CD14-positive monocyte (primary cell): Measurements from ENCODE around the gene SERPINA1. TPM values are rescaled to one million over a fixed set of nuclear protein-coding genes. Genes with fewer than 3 reads are reported as not detected.
"Not testable (repeated sequence)": the region's sequence is repeated elsewhere in the genome, so short reads cannot be mapped to it uniquely, and the experiment has no call there.

Experiments used
- DNase-seq, 3 donors: peaks; one replicate each; pipeline ENCODE4 v3.0.0-alpha.2; 2011 to 2022
- H2AFZ ChIP-seq: 2 replicates; pipeline ENCODE4 v1.6.0; 2012; ENCODE audit warnings: mild to moderate bottlenecking, low read depth, low read length, inconsistent platforms; ENCODE audit not compliant: insufficient read depth, poor library complexity, severe bottlenecking
- H3K27ac ChIP-seq, 2 donors: 1 replicate in 1 of 2; 2 replicates in 1 of 2; pipeline ENCODE4 v1.5.1; 2012 to 2013; ENCODE audit warnings: low read length in 2 of 2, control low read depth in 1 of 2, inconsistent platforms in 1 of 2, low read depth in 1 of 2, mild to moderate bottlenecking in 1 of 2
- H3K27me3 ChIP-seq, 2 donors: one replicate each; pipeline versions ENCODE4 v1.6.0 to v1.6.1; 2011 to 2013; ENCODE audit warnings: low read length in 2 of 2; ENCODE audit not compliant: control insufficient read depth in 2 of 2, insufficient read depth in 2 of 2
- H3K36me3 ChIP-seq, 2 donors: replicated peaks in 1 of 2; 1 replicate in 1 of 2; 2 replicates in 1 of 2; pipeline versions ENCODE4 v1.5.1 to v1.6.1; 2012 to 2013; ENCODE audit warnings: low read length in 2 of 2, control low read depth in 1 of 2, inconsistent platforms in 1 of 2, mild to moderate bottlenecking in 1 of 2; ENCODE audit not compliant: insufficient read depth in 2 of 2, control insufficient read depth in 1 of 2
- H3K4me1 ChIP-seq, 2 donors: 1 replicate in 1 of 2; 2 replicates in 1 of 2; pipeline versions ENCODE4 v1.5.1 to v1.6.1; 2012 to 2013; ENCODE audit warnings: low read length in 2 of 2, control low read depth in 1 of 2, inconsistent platforms in 1 of 2, mild to moderate bottlenecking in 1 of 2, moderate library complexity in 1 of 2; ENCODE audit not compliant: insufficient read depth in 2 of 2, control insufficient read depth in 1 of 2
- H3K4me2 ChIP-seq: replicated peaks from 2 replicates; pipeline ENCODE3; 2012; ENCODE audit warnings: low read length, moderate library complexity, mild to moderate bottlenecking; ENCODE audit not compliant: poor library complexity, severe bottlenecking; ENCODE audit errors: extremely low read depth
- H3K4me3 ChIP-seq, 3 experiments: fragments of 200-600 bp in 1 of 3; sonication (generic) in 1 of 3; replicated peaks in 1 of 3; 1 replicate in 2 of 3; 2 replicates in 1 of 3; pipeline ENCODE4 v1.5.1; 2011 to 2013; ENCODE audit warnings: low read length in 3 of 3, mild to moderate bottlenecking in 3 of 3, control low read depth in 2 of 3, low read depth in 2 of 3, inconsistent platforms in 1 of 3, moderate library complexity in 1 of 3
- H3K79me2 ChIP-seq: 2 replicates; pipeline ENCODE4 v1.6.0; 2012; ENCODE audit warnings: mild to moderate bottlenecking, control low read depth, inconsistent platforms, low read length, moderate library complexity; ENCODE audit not compliant: insufficient read depth
- H3K9ac ChIP-seq: 2 replicates; pipeline ENCODE4 v1.6.0; 2017; ENCODE audit warnings: low read length, mild to moderate bottlenecking; ENCODE audit not compliant: insufficient read depth, poor library complexity, severe bottlenecking
- H3K9me3 ChIP-seq, 2 donors: replicated peaks in 1 of 2; 1 replicate in 1 of 2; 2 replicates in 1 of 2; pipeline versions ENCODE4 v1.5.1 to v1.6.1; 2012 to 2013; ENCODE audit warnings: low read length in 2 of 2, control low read depth in 1 of 2; ENCODE audit not compliant: control insufficient read depth in 1 of 2, insufficient read depth in 1 of 2
- H4K20me1 ChIP-seq: 2 replicates; pipeline ENCODE4 v1.6.0; 2012; ENCODE audit warnings: mild to moderate bottlenecking, low read length, control low read depth, moderate library complexity; ENCODE audit not compliant: insufficient read depth
- H3K27ac Mint-ChIP-seq, 7 donors: one replicate each; pipeline ENCODE4 v1.8.0; 2020; ENCODE audit warnings: mild to moderate bottlenecking in 7 of 7, mixed read lengths in 7 of 7, moderate library complexity in 6 of 7, inconsistent platforms in 2 of 7
- H3K27me3 Mint-ChIP-seq, 3 donors: one replicate each; pipeline ENCODE4 v1.8.0; 2021 to 2022; ENCODE audit warnings: low read depth in 3 of 3, mild to moderate bottlenecking in 3 of 3, mixed read lengths in 3 of 3, moderate library complexity in 3 of 3, inconsistent platforms in 1 of 3
- H3K36me3 Mint-ChIP-seq, 2 donors: one replicate each; pipeline ENCODE4 v1.8.0; 2020; ENCODE audit warnings: mixed read lengths in 2 of 2, inconsistent platforms in 1 of 2, mild to moderate bottlenecking in 1 of 2
- H3K4me1 Mint-ChIP-seq: one replicate; pipeline ENCODE4 v1.8.0; 2020; ENCODE audit warnings: mild to moderate bottlenecking, mixed read lengths
- H3K4me3 Mint-ChIP-seq, 2 donors: one replicate each; pipeline ENCODE4 v1.8.0; 2020; ENCODE audit warnings: mild to moderate bottlenecking in 2 of 2, mixed read lengths in 2 of 2, moderate library complexity in 1 of 2
- H3K9me3 Mint-ChIP-seq, 7 donors: one replicate each; pipeline ENCODE4 v1.8.0; 2020 to 2022; ENCODE audit warnings: mixed read lengths in 7 of 7, mild to moderate bottlenecking in 6 of 7, moderate library complexity in 6 of 7, inconsistent platforms in 2 of 7
- CTCF ChIP-seq: fragments of 200-600 bp; IDR thresholded peaks from one replicate; pipeline ENCODE4 v1.8.0; 2022; ENCODE audit warnings: antibody characterized with exemption, mild to moderate bottlenecking
- WGBS: methylation state at CpG from one replicate; pipeline ENCODE4 v1.1.5; 2013; ENCODE audit warnings: missing lambda C conversion rate; ENCODE audit not compliant: insufficient coverage; 5-methylcytosine and 5-hydroxymethylcytosine counted together
- intact Hi-C, 2 donors: fragments of 100-400 bp; cut with micrococcal nuclease; formaldehyde crosslinking; loops; one replicate each; pipeline versions ENCODE4 v1.15.0 to v1.15.1; 2023
- polyA plus RNA-seq, 3 donors: library from polyadenylated mRNA; depleted of rRNA in 1 of 3; unstranded in 2 of 3; stranded (reverse) in 1 of 3; fragments of 300-500 nt in 2 of 3; fragments of >200 nt in 1 of 3; fragmentation: Illumina TruSeq in 2 of 3; gene quantifications; 1 replicate in 2 of 3; 2 replicates in 1 of 3; pipeline ENCODE4 v1.2.3, GENCODE V29; 2012 to 2021

SERPINA1 gene
- polyA plus RNA-seq, 3 donors: 1,278 to 2,075 (median 2,042) TPM

GRCh38 chr14:94412671-94413638 lies 24.6 kb upstream of the SERPINA1 start:
- no peaks in the 10 kb centered on the region for H3K9me3 ChIP-seq
- no peaks in the 10 kb centered on the region for H3K36me3 Mint-ChIP-seq
- no peaks in the 10 kb centered on the region for H3K36me3 ChIP-seq
- peak; percentile 73 for TF ChIP-seq CTCF
- no peak overlapping the region for H3K4me2 ChIP-seq
- H3K4me1 ChIP-seq: peaks cover 16 to 20% of the 10 kb centered on the region in 2 donors
- H3K27me3 ChIP-seq: peaks cover 0 to 9% of the 10 kb centered on the region in 2 donors
- peak in 2 of 3 donors; percentile 42 to 45 for DNase-seq
- 87% methylated on average over 4 of the region's 8 CpGs for WGBS
- no peaks in the 10 kb centered on the region for H4K20me1 ChIP-seq
- H3K4me3 ChIP-seq: no peak overlapping the region
- no peak overlapping the region for H2AFZ ChIP-seq
- peaks cover 8 to 10% (median 9%) of the 10 kb centered on the region in 3 donors for H3K27me3 Mint-ChIP-seq
- intact Hi-C loops: loop anchor here in 1 of 2 donors (2.0 kb wide), 1 partner anchor 58 kb away; no protein-coding TSS in a partner anchor
- no peak overlapping the region for H3K27ac ChIP-seq
- peak overlapping the region in 1 of 2 donors; percentile 23 for H3K4me3 Mint-ChIP-seq
- peaks cover 18% of the 10 kb centered on the region for H3K4me1 Mint-ChIP-seq
- no peaks in the 10 kb centered on the region for H3K79me2 ChIP-seq
- no peak overlapping the region for H3K9ac ChIP-seq
- no peak overlapping the region for H3K27ac Mint-ChIP-seq
- peaks cover 0 to 6% (median 4%) of the 10 kb centered on the region in 7 donors for H3K9me3 Mint-ChIP-seq

DNA sequence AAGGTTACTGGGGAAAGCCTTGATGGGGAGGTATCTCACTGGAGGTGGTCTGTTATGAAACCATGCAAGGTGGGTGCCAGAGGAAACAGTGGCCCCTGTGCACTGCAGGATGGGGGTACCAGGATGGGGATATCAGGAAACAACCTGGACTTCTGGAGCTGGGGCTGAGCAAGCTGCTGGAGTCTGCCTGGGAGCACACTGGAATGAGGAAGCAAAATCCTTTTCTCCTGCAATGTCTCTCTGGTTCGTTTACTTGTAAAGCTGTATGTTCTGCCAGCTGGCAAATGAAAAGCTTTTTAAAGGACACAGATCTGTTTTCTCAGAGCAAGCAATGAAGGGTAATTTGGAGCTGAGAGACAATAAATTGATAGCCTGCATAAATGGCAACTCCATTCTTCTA lies 23.2 kb upstream of the SERPINA1 start:
- intact Hi-C loops: loop anchor here in 1 of 2 donors (2.0 kb wide), 1 partner anchor 57 kb away; no protein-coding TSS in a partner anchor
- Histone ChIP-seq H4K20me1 (no peaks in the 10 kb centered on the region), H3K4me2 (no peak overlapping the region), H3K9ac (no peak overlapping the region), H3K27me3 (peaks cover 0 to 9% of the 10 kb centered on the region in 2 donors), H3K36me3 (no peaks in the 10 kb centered on the region), H3K4me3 (no peak overlapping the region), H3K9me3 (no peaks in the 10 kb centered on the region), H3K27ac (no peak overlapping the region), H2AFZ (peak overlapping the region; percentile 23), H3K79me2 (no peaks in the 10 kb centered on the region), H3K4me1 (peaks cover 16 to 20% of the 10 kb centered on the region in 2 donors)
- Mint-ChIP-seq H3K27me3 (peaks cover 8 to 9% (median 8%) of the 10 kb centered on the region in 3 donors), H3K4me3 (peak overlapping the region in 1 of 2 donors; percentile 5), H3K27ac (no peak overlapping the region), H3K9me3 (peaks cover 0 to 6% (median 4%) of the 10 kb centered on the region in 7 donors), H3K4me1 (peaks cover 18% of the 10 kb centered on the region), H3K36me3 (no peaks in the 10 kb centered on the region)
- WGBS: 40% methylated on average over 1 of the region's 1 CpG
- TF ChIP-seq CTCF: no peak
- no peak for DNase-seq

DNA sequence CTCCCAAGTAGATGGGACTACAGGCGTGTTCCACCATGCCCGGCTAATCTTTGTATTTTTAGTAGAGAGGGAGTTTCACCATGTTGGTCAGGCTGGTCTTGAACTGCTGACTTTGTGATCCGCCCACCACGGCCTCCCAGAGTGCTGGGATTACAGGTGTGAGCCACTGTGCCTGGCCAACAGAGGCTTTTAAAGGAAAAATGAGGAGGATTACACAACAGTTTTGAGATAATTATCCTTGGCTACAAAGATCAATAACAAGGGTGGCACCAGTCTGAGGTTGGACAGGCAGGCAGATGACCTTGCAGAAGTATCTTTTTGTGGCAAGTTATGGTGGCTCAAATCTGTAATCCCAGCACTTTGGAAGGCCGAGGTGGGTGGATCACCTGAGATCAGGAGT lies 21.0 kb upstream of the SERPINA1 start:
- H3K36me3 Mint-ChIP-seq, H3K27ac ChIP-seq, H3K79me2 ChIP-seq, H4K20me1 ChIP-seq, DNase-seq, H3K9ac ChIP-seq, H3K27me3 Mint-ChIP-seq, H3K9me3 Mint-ChIP-seq, H3K9me3 ChIP-seq, H3K4me3 ChIP-seq, intact Hi-C loops, H2AFZ ChIP-seq, H3K36me3 ChIP-seq, H3K4me2 ChIP-seq, H3K27me3 ChIP-seq, H3K4me3 Mint-ChIP-seq: not testable (repeated sequence)
- 100% methylated on average over 3 of the region's 5 CpGs for WGBS
- Mint-ChIP-seq H3K4me1 (peaks cover 18% of the 10 kb centered on the region), H3K27ac (peak overlapping the region in 1 of 7 donors; percentile 10)
- H3K4me1 ChIP-seq: peaks cover 25 to 36% of the 10 kb centered on the region in 2 donors
